ENCODE results near the gene PRKAB2. TPM values are rescaled to one million over a fixed set of nuclear protein-coding genes. Genes with fewer than 3 reads are reported as not detected.

The PRKAB2 gene
- total and polyA plus RNA-seq, 2 of the 4 experiments (the other 2 are of a cell fraction): 8.4 to 11.0 TPM

DNA sequence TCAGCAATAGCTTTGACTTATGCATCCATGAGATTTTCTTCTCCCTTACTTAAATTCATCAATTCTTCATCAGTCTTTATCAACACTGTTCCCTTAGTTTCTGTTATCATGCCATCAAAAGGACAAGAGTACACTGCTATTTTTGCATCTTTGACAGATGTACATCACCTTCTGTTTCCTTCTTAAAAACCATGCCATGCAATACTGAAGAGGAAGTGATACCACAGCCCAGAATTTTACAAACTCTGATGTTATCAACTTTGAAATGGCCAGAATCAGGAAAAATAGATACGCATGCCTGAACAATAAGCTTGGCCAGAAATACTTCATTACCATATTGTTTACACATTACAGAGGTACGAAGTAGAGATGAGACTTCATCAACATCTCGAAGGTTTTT lies 31.8 kb upstream of the PRKAB2 start:
- Histone ChIP-seq H3K27me3 (ENCODE audit: control insufficient read depth, insufficient read depth, low read length) (no peaks in the 10 kb centered on the region), H3K79me1 (ENCODE audit: low read depth in 1 of 2, low read length in 2 of 2) (no peaks in the 10 kb centered on the region), H3K9me1 (ENCODE audit: insufficient read depth, low read length) (no peaks in the 10 kb centered on the region), H4K91ac (ENCODE audit: insufficient read depth, low read depth, low read length) (no peak overlapping the region), H2AK9ac (replicated peaks; ENCODE audit: low read depth, low read length, poor library complexity) (no peak overlapping the region), H2BK5ac (ENCODE audit: low read depth, low read length, poor library complexity, severe bottlenecking) (no peak overlapping the region), H3K14ac (replicated peaks; ENCODE audit: low read depth, low read length) (no peak overlapping the region), H3K4me2 (ENCODE audit: low read depth, low read length) (no peak overlapping the region), H3K23ac (ENCODE audit: low read depth, low read length) (no peak overlapping the region), H3K56ac (ENCODE audit: extremely low read depth, insufficient read depth, low read length) (no peak overlapping the region), H2BK120ac (ENCODE audit: low read depth, low read length) (no peak overlapping the region), H2AK5ac (ENCODE audit: low read depth, low read length) (no peak overlapping the region), H3K18ac (ENCODE audit: low read depth, low read length) (no peak overlapping the region), H3K27ac (ENCODE audit: insufficient read depth, low read length) (no peak overlapping the region), H3K36me3 (ENCODE audit: control insufficient read depth, insufficient read depth, low read length) (no peaks in the 10 kb centered on the region), H4K5ac (ENCODE audit: low read depth, low read length) (no peak overlapping the region), H4K8ac (ENCODE audit: low read depth in 2 of 2, low read length in 2 of 2) (no peak overlapping the region), H3K9me3 (ENCODE audit: control insufficient read depth, insufficient read depth, low read length) (no peaks in the 10 kb centered on the region), H3K4me1 (ENCODE audit: control insufficient read depth, insufficient read depth, low read length) (no peaks in the 10 kb centered on the region), H2AFZ (replicated peaks; ENCODE audit: low read length, poor library complexity) (no peak overlapping the region), H3K9ac (ENCODE audit: low read depth, low read length) (no peak overlapping the region), H4K20me1 (ENCODE audit: insufficient read depth, low read length) (no peaks in the 10 kb centered on the region), H3K4me3 (ENCODE audit: insufficient read depth, low read depth, low read length) (no peak overlapping the region), H2BK15ac (ENCODE audit: low read depth, low read length) (no peak overlapping the region), H3K4ac (ENCODE audit: low read depth, low read length) (no peak overlapping the region), H2BK20ac (ENCODE audit: low read depth, low read length) (no peak overlapping the region)
- intact Hi-C loops (cut with micrococcal nuclease): no loop called here
- ATAC-seq (ENCODE audit: low read depth): no peak
- TF ChIP-seq RAD21 (IDR thresholded peaks at IDR 0.05; ENCODE audit: low read length) (no peak), SMC3 (IDR thresholded peaks at IDR 0.05; ENCODE audit: low read depth, low read length) (no peak), MAZ (IDR thresholded peaks at IDR 0.05; ENCODE audit: borderline replicate concordance, low read depth, low read length) (no peak), FOS (IDR thresholded peaks at IDR 0.05; ENCODE audit: low read depth, low read length) (no peak), NFE2L2 (IDR thresholded peaks at IDR 0.05; ENCODE audit: low read depth, low read length) (no peak), MXI1 (IDR thresholded peaks at IDR 0.05; ENCODE audit: borderline replicate concordance, low read depth, low read length) (no peak), BHLHE40 (IDR thresholded peaks at IDR 0.05; ENCODE audit: low read depth, low read length) (no peak), POLR2A (IDR thresholded peaks at IDR 0.05; ENCODE audit: low read depth, low read length) (no peak)
- ChIA-PET CTCF (no interaction called here), POLR2A (ENCODE audit: unreplicated experiment) (no interaction called here)
- no peak for DNase-seq
- dilution Hi-C loops (cut with HindIII; ENCODE audit: low sequenced_read_pairs, unreplicated experiment): no loop called here
- in situ Hi-C loops (cut with MboI; ENCODE audit: low sequenced_read_pairs): no loop called here
- no TSS peak for BruUV-seq (replicated peaks)
- WGBS, 2 experiments (ENCODE audit: extremely low coverage in 2 of 2, insufficient read length in 1 of 2): no CpG with 5 or more reads among the region's 3 CpGs

Measured in IMR-90 (cell line).